Measurements from ENCODE around the gene GRIK4. TPM values are rescaled to one million over a fixed set of nuclear protein-coding genes. Genes with fewer than 3 reads are reported as not detected.

GRIK4 gene
- total RNA-seq, 1 experiment from 2014 or later = 3.3 TPM

GRCh38 chr11:120675171-120675570, 163.6 kb downstream of the GRIK4 start:
- Mint-ChIP-seq H3K36me3 (no peaks in the 10 kb centered on the region), H3K4me1 (no peaks in the 10 kb centered on the region), H3K27ac (no peak overlapping the region), H3K27me3 (ENCODE audit: low read depth) (no peaks in the 10 kb centered on the region; the same call in 1 of the 2 replicates), H3K9me3 (no peaks in the 10 kb centered on the region), H3K4me3 (no peak overlapping the region)
- ATAC-seq (no peak), DNase-seq (ENCODE audit: low spot score) (no peak)
- ChIA-PET CTCF (interaction anchor here (1.8 to 4.1 kb wide), 2 partner anchors 10 to 21 kb away, joined by 8 to 17 read pairs; no protein-coding TSS in a partner anchor), POLR2A (no interaction called here)
- TF ChIP-seq FOXP1 (CRISPR knock-in tag; IDR thresholded peaks at IDR 0.05; ENCODE audit: borderline replicate concordance) = no peak
- TF ChIP-seq, protein P1, sequence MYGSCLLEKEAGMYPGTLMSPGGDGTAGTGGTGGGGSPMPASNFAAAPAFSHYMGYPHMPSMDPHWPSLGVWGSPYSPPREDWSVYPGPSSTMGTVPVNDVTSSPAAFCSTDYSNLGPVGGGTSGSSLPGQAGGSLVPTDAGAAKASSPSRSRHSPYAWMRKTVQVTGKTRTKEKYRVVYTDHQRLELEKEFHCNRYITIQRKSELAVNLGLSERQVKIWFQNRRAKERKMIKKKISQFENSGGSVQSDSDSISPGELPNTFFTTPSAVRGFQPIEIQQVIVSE (CRISPR knock-in tag; IDR thresholded peaks at IDR 0.05; ENCODE audit: borderline replicate concordance) = no peak
- TF ChIP-seq ZNF532 (CRISPR knock-in tag; IDR thresholded peaks at IDR 0.05; ENCODE audit: borderline replicate concordance) = no peak
- no peak for TF ChIP-seq MYBL2 (CRISPR knock-in tag; IDR thresholded peaks at IDR 0.05)
- TF ChIP-seq ZNF416 (CRISPR knock-in tag; IDR thresholded peaks at IDR 0.05) = no peak
- TF ChIP-seq TEAD1 (CRISPR knock-in tag; IDR thresholded peaks at IDR 0.05) = no peak
- TF ChIP-seq, protein P2, sequence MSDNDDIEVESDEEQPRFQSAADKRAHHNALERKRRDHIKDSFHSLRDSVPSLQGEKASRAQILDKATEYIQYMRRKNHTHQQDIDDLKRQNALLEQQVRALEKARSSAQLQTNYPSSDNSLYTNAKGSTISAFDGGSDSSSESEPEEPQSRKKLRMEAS (CRISPR knock-in tag; IDR thresholded peaks at IDR 0.05) = no peak
- TF ChIP-seq, protein P3, sequence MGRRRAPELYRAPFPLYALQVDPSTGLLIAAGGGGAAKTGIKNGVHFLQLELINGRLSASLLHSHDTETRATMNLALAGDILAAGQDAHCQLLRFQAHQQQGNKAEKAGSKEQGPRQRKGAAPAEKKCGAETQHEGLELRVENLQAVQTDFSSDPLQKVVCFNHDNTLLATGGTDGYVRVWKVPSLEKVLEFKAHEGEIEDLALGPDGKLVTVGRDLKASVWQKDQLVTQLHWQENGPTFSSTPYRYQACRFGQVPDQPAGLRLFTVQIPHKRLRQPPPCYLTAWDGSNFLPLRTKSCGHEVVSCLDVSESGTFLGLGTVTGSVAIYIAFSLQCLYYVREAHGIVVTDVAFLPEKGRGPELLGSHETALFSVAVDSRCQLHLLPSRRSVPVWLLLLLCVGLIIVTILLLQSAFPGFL (CRISPR knock-in tag; IDR thresholded peaks at IDR 0.05; ENCODE audit: borderline replicate concordance) = no peak
- TF ChIP-seq FOXP4 (CRISPR knock-in tag; IDR thresholded peaks at IDR 0.05) = no peak
- TF ChIP-seq SP1 (CRISPR knock-in tag; conservative IDR thresholded peaks at IDR 0.05) = no peak
- TF ChIP-seq, protein P4, sequence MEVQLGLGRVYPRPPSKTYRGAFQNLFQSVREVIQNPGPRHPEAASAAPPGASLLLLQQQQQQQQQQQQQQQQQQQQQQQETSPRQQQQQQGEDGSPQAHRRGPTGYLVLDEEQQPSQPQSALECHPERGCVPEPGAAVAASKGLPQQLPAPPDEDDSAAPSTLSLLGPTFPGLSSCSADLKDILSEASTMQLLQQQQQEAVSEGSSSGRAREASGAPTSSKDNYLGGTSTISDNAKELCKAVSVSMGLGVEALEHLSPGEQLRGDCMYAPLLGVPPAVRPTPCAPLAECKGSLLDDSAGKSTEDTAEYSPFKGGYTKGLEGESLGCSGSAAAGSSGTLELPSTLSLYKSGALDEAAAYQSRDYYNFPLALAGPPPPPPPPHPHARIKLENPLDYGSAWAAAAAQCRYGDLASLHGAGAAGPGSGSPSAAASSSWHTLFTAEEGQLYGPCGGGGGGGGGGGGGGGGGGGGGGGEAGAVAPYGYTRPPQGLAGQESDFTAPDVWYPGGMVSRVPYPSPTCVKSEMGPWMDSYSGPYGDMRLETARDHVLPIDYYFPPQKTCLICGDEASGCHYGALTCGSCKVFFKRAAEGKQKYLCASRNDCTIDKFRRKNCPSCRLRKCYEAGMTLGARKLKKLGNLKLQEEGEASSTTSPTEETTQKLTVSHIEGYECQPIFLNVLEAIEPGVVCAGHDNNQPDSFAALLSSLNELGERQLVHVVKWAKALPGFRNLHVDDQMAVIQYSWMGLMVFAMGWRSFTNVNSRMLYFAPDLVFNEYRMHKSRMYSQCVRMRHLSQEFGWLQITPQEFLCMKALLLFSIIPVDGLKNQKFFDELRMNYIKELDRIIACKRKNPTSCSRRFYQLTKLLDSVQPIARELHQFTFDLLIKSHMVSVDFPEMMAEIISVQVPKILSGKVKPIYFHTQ (CRISPR knock-in tag; IDR thresholded peaks at IDR 0.05) = no peak
- TF ChIP-seq MXD4 (CRISPR knock-in tag; IDR thresholded peaks at IDR 0.05; ENCODE audit: borderline replicate concordance) = no peak
- TF ChIP-seq E2F5 (CRISPR knock-in tag; IDR thresholded peaks at IDR 0.05) = no peak
- no peak for TF ChIP-seq GTF2I (CRISPR knock-in tag; conservative IDR thresholded peaks at IDR 0.05)
- TF ChIP-seq NR2C2 (CRISPR knock-in tag; IDR thresholded peaks at IDR 0.05) = no peak
- no peak for TF ChIP-seq EMX1 (CRISPR knock-in tag; IDR thresholded peaks at IDR 0.05)
- TF ChIP-seq, protein P5, sequence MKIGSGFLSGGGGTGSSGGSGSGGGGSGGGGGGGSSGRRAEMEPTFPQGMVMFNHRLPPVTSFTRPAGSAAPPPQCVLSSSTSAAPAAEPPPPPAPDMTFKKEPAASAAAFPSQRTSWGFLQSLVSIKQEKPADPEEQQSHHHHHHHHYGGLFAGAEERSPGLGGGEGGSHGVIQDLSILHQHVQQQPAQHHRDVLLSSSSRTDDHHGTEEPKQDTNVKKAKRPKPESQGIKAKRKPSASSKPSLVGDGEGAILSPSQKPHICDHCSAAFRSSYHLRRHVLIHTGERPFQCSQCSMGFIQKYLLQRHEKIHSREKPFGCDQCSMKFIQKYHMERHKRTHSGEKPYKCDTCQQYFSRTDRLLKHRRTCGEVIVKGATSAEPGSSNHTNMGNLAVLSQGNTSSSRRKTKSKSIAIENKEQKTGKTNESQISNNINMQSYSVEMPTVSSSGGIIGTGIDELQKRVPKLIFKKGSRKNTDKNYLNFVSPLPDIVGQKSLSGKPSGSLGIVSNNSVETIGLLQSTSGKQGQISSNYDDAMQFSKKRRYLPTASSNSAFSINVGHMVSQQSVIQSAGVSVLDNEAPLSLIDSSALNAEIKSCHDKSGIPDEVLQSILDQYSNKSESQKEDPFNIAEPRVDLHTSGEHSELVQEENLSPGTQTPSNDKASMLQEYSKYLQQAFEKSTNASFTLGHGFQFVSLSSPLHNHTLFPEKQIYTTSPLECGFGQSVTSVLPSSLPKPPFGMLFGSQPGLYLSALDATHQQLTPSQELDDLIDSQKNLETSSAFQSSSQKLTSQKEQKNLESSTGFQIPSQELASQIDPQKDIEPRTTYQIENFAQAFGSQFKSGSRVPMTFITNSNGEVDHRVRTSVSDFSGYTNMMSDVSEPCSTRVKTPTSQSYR (CRISPR knock-in tag; IDR thresholded peaks at IDR 0.05) = no peak
- no peak for TF ChIP-seq CREM (CRISPR knock-in tag; IDR thresholded peaks at IDR 0.05)
- TF ChIP-seq ZNF671 (CRISPR knock-in tag; IDR thresholded peaks at IDR 0.05) = no peak
- TF ChIP-seq, protein P6, sequence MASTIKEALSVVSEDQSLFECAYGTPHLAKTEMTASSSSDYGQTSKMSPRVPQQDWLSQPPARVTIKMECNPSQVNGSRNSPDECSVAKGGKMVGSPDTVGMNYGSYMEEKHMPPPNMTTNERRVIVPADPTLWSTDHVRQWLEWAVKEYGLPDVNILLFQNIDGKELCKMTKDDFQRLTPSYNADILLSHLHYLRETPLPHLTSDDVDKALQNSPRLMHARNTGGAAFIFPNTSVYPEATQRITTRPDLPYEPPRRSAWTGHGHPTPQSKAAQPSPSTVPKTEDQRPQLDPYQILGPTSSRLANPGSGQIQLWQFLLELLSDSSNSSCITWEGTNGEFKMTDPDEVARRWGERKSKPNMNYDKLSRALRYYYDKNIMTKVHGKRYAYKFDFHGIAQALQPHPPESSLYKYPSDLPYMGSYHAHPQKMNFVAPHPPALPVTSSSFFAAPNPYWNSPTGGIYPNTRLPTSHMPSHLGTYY (CRISPR knock-in tag; IDR thresholded peaks at IDR 0.05) = no peak

Measured in WTC11 (cell line).